OCI-LY3 (cell line): ENCODE data around the gene GPR65.

Experiments
- EZH2phosphoT487 ChIP-seq: fragments of 200-600 bp; shearing (Covaris generic); IDR thresholded peaks from 2 replicates; pipeline ENCODE4 v1.6.1; 2018; ENCODE audit warnings: antibody characterized with exemption, mixed run types, low read depth
- TF ChIP-seq, protein P1 (sequence below): fragments of 200-600, 300-600 bp; sonication (generic); IDR thresholded peaks from 2 replicates; pipeline ENCODE4 v1.5.1; 2014; ENCODE audit warnings: antibody characterized with exemption, low read length, low read depth

DNA sequence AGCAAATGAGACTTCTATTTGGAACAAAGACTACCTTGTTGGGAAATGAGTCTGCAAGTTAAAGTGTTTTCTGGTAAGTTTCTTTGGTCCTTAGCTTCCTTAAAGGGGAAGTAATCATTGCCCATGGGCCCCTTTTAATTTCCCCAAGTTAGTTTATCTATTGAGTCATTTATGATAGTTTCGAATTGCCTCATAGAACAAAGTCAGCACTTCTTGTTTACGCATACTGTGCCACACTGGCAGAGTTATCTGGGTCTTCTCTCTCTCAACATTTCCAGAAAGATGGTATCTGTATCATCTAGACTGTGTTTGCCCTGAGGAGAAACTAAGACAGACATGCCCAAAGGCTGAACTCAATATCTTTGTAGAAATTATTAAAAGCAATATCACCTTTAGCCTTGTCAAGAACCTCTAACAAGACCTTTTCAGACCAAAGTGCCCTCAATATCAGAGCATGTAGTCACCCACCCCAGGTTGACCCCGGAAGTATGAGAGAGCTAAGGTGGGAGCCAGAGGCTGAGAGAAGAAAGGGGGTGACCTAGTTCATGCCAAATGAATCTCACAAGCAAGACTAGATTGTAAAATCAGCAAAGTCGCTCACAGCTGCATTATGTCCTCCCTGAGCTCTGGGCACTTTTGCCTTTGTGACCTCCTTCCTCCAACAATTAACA, 40.0 kb downstream of the GPR65 start:
- TF ChIP-seq, protein P1, sequence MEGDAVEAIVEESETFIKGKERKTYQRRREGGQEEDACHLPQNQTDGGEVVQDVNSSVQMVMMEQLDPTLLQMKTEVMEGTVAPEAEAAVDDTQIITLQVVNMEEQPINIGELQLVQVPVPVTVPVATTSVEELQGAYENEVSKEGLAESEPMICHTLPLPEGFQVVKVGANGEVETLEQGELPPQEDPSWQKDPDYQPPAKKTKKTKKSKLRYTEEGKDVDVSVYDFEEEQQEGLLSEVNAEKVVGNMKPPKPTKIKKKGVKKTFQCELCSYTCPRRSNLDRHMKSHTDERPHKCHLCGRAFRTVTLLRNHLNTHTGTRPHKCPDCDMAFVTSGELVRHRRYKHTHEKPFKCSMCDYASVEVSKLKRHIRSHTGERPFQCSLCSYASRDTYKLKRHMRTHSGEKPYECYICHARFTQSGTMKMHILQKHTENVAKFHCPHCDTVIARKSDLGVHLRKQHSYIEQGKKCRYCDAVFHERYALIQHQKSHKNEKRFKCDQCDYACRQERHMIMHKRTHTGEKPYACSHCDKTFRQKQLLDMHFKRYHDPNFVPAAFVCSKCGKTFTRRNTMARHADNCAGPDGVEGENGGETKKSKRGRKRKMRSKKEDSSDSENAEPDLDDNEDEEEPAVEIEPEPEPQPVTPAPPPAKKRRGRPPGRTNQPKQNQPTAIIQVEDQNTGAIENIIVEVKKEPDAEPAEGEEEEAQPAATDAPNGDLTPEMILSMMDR: no peak
- TF ChIP-seq EZH2phosphoT487: no peak
